ENCODE results near the gene NEK4.

DNA sequence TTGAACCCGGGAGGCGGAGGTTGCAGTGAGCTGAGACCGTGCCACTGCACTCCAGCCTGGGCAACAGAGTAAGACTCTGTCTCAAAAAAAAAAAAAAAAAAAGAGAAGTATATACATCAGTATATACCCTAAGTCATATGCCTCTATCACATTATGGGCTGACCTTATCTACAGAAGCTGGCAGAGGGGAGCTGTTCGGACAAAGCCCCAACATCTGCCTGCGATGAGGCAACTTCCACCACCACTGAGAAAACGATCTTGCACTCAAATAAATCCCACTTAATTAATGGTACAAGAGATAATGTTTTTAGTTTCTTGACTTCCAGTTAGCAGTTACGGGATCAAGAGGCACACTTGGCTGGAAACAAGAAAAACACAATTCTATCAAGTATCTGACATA lies 67.4 kb downstream of the NEK4 start:
- TF ChIP-seq, protein P1, sequence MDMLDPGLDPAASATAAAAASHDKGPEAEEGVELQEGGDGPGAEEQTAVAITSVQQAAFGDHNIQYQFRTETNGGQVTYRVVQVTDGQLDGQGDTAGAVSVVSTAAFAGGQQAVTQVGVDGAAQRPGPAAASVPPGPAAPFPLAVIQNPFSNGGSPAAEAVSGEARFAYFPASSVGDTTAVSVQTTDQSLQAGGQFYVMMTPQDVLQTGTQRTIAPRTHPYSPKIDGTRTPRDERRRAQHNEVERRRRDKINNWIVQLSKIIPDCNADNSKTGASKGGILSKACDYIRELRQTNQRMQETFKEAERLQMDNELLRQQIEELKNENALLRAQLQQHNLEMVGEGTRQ (IDR thresholded peaks at IDR 0.05; ENCODE audit: borderline replicate concordance, low read depth, low read length) = no peak
- TF ChIP-seq MYC (IDR thresholded peaks at IDR 0.05; ENCODE audit: insufficient read depth, insufficient read length, insufficient replicate concordance, low read length, severe bottlenecking) = no peak
- TF ChIP-seq, protein P2, sequence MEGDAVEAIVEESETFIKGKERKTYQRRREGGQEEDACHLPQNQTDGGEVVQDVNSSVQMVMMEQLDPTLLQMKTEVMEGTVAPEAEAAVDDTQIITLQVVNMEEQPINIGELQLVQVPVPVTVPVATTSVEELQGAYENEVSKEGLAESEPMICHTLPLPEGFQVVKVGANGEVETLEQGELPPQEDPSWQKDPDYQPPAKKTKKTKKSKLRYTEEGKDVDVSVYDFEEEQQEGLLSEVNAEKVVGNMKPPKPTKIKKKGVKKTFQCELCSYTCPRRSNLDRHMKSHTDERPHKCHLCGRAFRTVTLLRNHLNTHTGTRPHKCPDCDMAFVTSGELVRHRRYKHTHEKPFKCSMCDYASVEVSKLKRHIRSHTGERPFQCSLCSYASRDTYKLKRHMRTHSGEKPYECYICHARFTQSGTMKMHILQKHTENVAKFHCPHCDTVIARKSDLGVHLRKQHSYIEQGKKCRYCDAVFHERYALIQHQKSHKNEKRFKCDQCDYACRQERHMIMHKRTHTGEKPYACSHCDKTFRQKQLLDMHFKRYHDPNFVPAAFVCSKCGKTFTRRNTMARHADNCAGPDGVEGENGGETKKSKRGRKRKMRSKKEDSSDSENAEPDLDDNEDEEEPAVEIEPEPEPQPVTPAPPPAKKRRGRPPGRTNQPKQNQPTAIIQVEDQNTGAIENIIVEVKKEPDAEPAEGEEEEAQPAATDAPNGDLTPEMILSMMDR (IDR thresholded peaks at IDR 0.05 in 2 of 3, conservative IDR thresholded peaks at IDR 0.05 in 1 of 3; ENCODE audit: control insufficient read depth in 2 of 3, extremely low read depth in 1 of 3, insufficient read depth in 1 of 3, low read depth in 3 of 3, low read length in 3 of 3) = no peak
- no peak for TF ChIP-seq CEBPZ (IDR thresholded peaks at IDR 0.05; ENCODE audit: low read depth, low read length)
- no peak for TF ChIP-seq HCFC1 (IDR thresholded peaks at IDR 0.05; ENCODE audit: low read length)
- TF ChIP-seq, protein P3, sequence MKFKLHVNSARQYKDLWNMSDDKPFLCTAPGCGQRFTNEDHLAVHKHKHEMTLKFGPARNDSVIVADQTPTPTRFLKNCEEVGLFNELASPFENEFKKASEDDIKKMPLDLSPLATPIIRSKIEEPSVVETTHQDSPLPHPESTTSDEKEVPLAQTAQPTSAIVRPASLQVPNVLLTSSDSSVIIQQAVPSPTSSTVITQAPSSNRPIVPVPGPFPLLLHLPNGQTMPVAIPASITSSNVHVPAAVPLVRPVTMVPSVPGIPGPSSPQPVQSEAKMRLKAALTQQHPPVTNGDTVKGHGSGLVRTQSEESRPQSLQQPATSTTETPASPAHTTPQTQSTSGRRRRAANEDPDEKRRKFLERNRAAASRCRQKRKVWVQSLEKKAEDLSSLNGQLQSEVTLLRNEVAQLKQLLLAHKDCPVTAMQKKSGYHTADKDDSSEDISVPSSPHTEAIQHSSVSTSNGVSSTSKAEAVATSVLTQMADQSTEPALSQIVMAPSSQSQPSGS (IDR thresholded peaks at IDR 0.05; ENCODE audit: low read length) = no peak

Measured in GM12878 (cell line).